HUES64 (cell line): ENCODE data around the gene SLC6A17.

ENCODE experiments used
- H3K27ac ChIP-seq: 2 replicates; pipeline ENCODE4 v1.7.0; 2013; ENCODE audit warnings: low read depth, low read length, inconsistent platforms
- H3K27me3 ChIP-seq: 2 replicates; pipeline ENCODE4 v1.6.1; 2013; ENCODE audit warnings: mild to moderate bottlenecking, low read length; ENCODE audit not compliant: insufficient read depth
- H3K36me3 ChIP-seq: 2 replicates; pipeline ENCODE4 v1.6.1; 2013; ENCODE audit warnings: mild to moderate bottlenecking, low read length; ENCODE audit not compliant: insufficient read depth
- H3K4me1 ChIP-seq: 2 replicates; pipeline ENCODE4 v1.6.1; 2013; ENCODE audit warnings: mild to moderate bottlenecking, low read length, moderate library complexity; ENCODE audit not compliant: insufficient read depth
- H3K4me3 ChIP-seq: 2 replicates; pipeline ENCODE4 v1.5.1; 2013; ENCODE audit warnings: mild to moderate bottlenecking, low read length, moderate library complexity
- H3K9ac ChIP-seq: 2 replicates; pipeline ENCODE4 v1.6.1; 2013; ENCODE audit warnings: mild to moderate bottlenecking, low read depth, low read length
- H3K9me3 ChIP-seq: 2 replicates; pipeline ENCODE4 v1.6.1; 2013; ENCODE audit warnings: low read depth, low read length; ENCODE audit not compliant: insufficient read depth
- WGBS: fragments of 150-250, 120-280 bp; methylation state at CpG from one replicate; pipeline ENCODE4 v1.1.7; 2013; ENCODE audit warnings: missing lambda C conversion rate; 5-methylcytosine and 5-hydroxymethylcytosine counted together

The SLC6A17 gene

DNA sequence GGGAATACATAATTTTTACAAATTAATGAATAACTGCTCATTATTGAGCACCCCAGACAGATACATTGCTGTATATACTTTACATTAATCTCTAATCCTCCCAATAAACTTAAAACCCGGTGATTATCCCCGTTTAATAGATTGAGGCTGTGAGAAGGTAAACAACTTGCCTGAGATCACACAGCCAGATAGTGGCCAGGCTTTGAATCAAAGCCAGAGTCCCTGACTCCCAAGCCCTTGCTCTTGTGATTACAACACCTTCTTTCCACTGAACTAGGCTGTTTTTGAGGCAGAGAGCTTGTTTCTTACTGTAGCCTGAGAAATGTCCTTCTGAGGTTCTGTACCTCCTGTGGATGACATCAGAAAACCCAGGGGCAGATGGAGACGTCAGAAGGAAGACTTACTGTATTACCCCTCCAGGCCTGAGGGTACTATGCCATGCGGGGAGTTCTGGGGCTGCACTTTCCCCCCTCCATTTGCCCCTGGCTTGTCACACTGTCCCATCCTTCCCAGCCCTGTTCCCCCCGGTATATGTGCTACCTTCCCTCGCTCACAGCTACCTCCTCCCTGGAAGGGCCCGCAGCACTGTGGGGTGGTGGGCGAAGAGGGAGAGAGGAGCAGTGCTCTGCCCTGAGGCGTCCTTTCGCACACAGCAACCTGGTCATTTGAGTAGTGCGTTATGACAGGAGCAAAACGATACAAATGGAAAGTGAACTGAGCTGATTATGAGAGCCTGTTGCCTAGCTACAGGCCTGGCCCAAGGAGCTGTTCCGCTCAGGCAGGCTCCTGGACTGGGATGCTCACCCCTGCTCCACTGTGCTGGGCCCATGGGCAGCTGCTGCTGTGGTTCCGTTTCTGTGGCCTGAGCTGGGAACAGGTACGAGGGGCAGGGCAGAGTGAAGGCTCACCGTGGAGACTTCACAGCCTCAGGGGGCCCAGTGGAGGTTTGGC is 64.4 kb downstream of the SLC6A17 start:
- Histone ChIP-seq H3K27me3 (peaks cover 29% of the 10 kb centered on the region), H3K9ac (no peak overlapping the region), H3K27ac (no peak overlapping the region), H3K4me1 (peaks cover 14% of the 10 kb centered on the region), H3K36me3 (no peaks in the 10 kb centered on the region), H3K9me3 (no peaks in the 10 kb centered on the region), H3K4me3 (no peak overlapping the region)
- WGBS, result 90% methylated on average over 16 of the region's 16 CpGs

DNA sequence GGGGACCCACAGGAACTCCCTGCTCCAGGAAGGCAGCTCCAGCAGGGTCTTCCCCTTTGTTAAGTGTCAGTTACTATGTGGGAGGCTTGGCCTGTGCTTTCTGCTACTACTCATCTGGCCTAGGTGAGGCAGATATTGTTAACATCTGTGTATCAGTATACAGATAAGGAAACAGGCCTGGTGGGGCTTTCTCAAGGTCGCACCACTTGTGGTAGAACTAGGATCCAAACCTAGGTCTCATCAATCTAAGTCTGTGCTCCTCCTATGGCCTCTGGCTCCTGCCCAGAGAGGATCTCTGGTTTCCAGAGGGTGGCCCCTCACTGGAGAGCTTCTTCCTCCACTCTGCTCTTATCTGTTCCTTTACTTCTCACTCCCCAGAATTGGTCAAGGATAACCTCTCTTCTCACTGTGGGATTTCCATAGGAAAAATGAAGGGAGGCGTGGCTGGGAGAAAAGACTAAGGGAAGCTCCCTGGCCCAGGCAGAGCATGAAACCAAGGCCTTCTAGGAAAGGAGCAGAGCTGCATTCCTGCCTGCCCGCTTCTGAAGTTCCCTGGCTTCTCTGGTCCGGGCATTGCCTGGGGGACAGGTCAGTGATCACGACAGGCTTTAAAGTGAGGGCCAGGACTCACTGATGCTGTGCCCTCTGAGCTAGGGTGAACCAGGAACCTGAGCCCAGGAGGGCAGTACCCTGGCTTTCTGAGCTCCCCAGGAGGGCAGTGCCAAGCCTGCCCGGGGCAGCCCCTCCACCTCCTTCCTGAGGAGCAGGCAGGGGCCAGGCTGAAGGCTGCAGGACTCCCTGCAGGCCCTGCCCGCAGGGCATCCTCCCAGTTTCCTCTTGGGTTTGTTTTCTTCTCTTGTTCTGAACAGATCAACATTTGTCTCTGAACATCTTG is 65.6 kb downstream of the SLC6A17 start:
- H3K36me3 ChIP-seq, result no peaks in the 10 kb centered on the region
- no peak overlapping the region for H3K4me3 ChIP-seq
- no peaks in the 10 kb centered on the region for H3K9me3 ChIP-seq
- H3K9ac ChIP-seq, result no peak overlapping the region
- peaks cover 25% of the 10 kb centered on the region for H3K27me3 ChIP-seq
- no peak overlapping the region for H3K27ac ChIP-seq
- WGBS, result 90% methylated on average over 7 of the region's 7 CpGs
- peaks cover 14% of the 10 kb centered on the region for H3K4me1 ChIP-seq

DNA sequence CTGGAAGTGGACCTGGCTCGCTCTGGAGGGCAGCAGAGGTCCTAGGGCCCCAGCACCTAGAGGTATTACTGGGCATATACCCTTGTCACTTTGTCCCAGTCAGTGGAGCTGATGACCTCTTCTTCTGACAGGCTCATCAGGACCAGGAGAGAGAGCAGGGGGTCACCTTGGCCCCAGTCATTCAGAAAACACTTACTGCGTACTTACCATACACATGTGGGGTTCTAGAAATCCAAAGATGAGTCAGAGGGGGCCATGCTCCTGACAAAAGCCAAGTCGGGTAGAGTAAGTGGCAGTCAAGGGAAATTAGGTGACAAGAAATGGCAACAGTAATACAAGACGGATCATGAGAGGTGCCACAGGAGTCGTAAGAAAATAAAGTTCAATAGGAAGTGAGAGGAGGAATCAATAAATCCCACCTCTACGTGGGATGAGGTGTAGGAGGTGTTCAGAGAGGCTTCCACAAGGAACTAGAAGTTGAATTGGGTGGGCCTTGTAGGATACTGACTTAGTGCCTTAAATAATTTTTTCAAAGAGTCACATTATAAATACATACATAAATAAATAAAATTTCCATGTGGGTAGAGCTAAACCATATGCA is 66.7 kb downstream of the SLC6A17 start:
- Histone ChIP-seq H3K27me3 (peaks cover 14% of the 10 kb centered on the region), H3K4me1 (peaks cover 14% of the 10 kb centered on the region), H3K4me3 (no peak overlapping the region), H3K9ac (no peak overlapping the region), H3K9me3 (no peaks in the 10 kb centered on the region), H3K27ac (no peak overlapping the region), H3K36me3 (no peaks in the 10 kb centered on the region)
- WGBS, result 93% methylated on average over 6 of the region's 6 CpGs

DNA sequence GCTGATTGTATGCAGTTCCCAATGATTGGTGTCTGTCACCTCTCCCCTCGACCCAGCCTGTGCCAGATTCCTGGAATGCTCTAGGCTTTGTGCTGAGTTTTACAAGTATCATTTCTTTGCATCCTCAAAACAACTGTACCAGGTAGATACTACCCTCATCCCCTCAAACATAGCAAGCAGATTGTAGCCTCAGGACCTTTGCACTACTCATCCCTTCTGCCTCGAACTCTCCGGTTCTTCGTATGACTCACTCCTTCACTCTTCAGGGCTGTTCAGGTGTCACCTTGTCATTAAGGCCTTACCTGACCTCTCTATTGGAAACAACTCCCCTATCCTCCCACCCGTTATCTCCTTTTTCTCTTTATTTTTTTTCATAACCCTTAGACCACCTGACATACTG is 67.8 kb downstream of the SLC6A17 start:
- Histone ChIP-seq H3K36me3 (no peaks in the 10 kb centered on the region), H3K9me3 (no peaks in the 10 kb centered on the region), H3K27ac (no peak overlapping the region), H3K4me1 (peaks cover 5% of the 10 kb centered on the region; the same call in 1 of the 2 replicates), H3K9ac (no peak overlapping the region), H3K4me3 (no peak overlapping the region), H3K27me3 (peaks cover 3% of the 10 kb centered on the region; the same call in 1 of the 2 replicates)
- 87% methylated on average over 5 of the region's 5 CpGs for WGBS

DNA sequence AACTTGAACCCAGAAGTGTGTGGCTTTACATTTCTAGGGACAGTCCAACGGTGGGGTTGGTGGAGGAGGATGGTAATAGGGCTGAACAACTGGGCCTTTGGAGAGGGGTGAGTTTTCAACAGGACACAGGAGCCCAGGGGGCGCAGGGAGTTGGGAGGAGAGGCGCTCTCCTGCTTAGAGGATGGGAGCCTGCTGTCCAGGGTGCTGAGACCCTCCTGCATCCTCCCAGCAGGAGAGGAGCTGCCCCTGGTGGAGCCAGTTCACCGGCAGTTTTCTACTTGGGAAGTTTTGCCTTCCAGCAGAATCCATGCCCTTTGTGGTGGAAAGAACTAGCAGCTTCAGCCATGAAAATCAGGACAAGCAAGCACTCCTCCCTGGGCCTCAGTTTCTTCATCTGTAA is 68.4 kb downstream of the SLC6A17 start:
- H3K36me3 ChIP-seq, result no peaks in the 10 kb centered on the region
- peaks cover under 1% of the 10 kb centered on the region; the same call in 1 of the 2 replicates for H3K27me3 ChIP-seq
- H3K27ac ChIP-seq, result no peak overlapping the region
- H3K9ac ChIP-seq, result no peak overlapping the region
- no peak overlapping the region for H3K4me3 ChIP-seq
- H3K4me1 ChIP-seq, result no peaks in the 10 kb centered on the region
- 62% methylated on average over 4 of the region's 4 CpGs for WGBS
- H3K9me3 ChIP-seq, result no peaks in the 10 kb centered on the region

DNA sequence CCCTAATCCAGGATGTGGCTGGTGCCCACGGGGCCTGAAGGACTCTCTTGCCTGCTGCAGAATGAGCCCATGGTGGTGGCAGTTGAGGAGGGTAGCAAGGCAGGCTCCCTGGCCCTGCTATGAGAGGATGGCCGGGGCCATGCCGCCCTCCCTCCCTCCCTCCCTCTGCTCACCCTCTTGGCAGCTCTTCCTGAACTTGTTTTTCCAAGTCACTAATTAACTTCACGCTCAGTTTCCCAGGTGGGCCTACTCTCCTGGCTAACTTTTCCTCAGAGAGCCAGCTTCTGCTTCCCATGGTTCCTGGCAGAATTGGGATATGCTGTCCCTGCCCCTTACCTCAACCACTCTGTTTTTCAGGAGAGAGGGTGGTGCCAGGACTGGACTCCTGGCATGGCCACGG is 70.0 kb downstream of the SLC6A17 start:
- H3K27me3 ChIP-seq, result no peaks in the 10 kb centered on the region
- no peak overlapping the region for H3K4me3 ChIP-seq
- H3K9ac ChIP-seq, result no peak overlapping the region
- H3K9me3 ChIP-seq, result no peaks in the 10 kb centered on the region
- no peaks in the 10 kb centered on the region for H3K4me1 ChIP-seq
- peaks cover 3% of the 10 kb centered on the region; the same call in 1 of the 2 replicates for H3K36me3 ChIP-seq
- 88% methylated on average over 5 of the region's 5 CpGs for WGBS
- no peak overlapping the region for H3K27ac ChIP-seq

DNA sequence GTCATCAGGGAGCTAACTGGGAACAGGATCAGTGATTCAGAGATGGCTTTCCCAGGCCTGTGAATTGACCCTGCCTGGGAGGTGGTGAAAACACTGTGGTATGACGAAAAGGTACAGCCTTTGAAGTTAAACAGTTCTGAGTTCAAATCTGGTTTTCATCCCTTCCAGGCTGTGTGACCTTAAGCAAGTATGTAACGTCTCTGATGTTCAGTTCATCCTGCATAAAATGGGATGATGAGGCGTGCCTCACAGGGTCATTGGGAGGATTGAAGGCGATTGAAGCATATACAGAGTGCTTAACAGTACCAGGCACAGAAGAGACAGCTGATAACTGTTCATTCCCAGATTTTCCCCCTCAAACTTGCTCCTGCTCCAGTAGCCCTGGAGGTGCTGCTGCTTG is 70.8 kb downstream of the SLC6A17 start:
- Histone ChIP-seq H3K4me1 (no peaks in the 10 kb centered on the region), H3K27ac (no peak overlapping the region), H3K36me3 (peaks cover 3% of the 10 kb centered on the region; the same call in 1 of the 2 replicates), H3K9me3 (no peaks in the 10 kb centered on the region), H3K27me3 (no peaks in the 10 kb centered on the region), H3K4me3 (no peak overlapping the region), H3K9ac (no peak overlapping the region)
- WGBS, result 93% methylated on average over 4 of the region's 4 CpGs

DNA sequence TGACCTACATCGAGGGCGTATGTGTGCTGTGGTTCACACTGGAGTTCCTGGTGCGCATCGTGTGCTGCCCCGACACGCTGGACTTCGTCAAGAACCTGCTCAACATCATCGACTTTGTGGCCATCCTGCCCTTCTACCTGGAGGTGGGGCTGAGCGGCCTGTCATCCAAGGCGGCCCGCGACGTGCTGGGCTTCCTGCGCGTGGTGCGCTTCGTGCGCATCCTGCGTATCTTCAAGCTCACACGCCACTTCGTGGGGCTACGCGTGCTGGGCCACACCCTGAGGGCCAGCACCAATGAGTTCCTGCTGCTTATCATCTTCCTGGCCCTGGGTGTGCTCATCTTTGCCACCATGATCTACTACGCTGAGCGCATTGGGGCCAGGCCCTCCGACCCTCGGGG is 72.8 kb downstream of the SLC6A17 start:
- H3K9me3 ChIP-seq, result no peaks in the 10 kb centered on the region
- no peak overlapping the region for H3K9ac ChIP-seq
- H3K4me1 ChIP-seq, result no peaks in the 10 kb centered on the region
- no peaks in the 10 kb centered on the region for H3K27me3 ChIP-seq
- H3K36me3 ChIP-seq, result peaks cover 3% of the 10 kb centered on the region; the same call in 1 of the 2 replicates
- no peak overlapping the region for H3K27ac ChIP-seq
- H3K4me3 ChIP-seq, result no peak overlapping the region
- 97% methylated on average over 27 of the region's 27 CpGs for WGBS

DNA sequence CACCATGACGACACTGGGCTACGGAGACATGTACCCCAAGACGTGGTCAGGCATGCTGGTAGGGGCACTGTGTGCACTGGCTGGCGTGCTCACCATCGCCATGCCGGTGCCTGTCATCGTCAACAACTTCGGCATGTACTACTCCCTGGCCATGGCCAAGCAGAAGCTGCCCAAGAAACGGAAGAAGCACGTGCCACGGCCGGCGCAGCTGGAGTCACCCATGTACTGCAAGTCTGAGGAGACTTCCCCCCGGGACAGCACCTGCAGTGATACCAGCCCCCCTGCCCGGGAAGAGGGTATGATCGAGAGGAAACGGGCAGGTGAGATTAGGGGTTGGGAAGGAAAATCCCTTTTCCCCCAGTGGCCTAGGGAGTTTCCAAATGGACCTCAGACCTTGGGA is 73.3 kb downstream of the SLC6A17 start:
- 96% methylated on average over 17 of the region's 17 CpGs for WGBS
- peaks cover 3% of the 10 kb centered on the region; the same call in 1 of the 2 replicates for H3K36me3 ChIP-seq

DNA sequence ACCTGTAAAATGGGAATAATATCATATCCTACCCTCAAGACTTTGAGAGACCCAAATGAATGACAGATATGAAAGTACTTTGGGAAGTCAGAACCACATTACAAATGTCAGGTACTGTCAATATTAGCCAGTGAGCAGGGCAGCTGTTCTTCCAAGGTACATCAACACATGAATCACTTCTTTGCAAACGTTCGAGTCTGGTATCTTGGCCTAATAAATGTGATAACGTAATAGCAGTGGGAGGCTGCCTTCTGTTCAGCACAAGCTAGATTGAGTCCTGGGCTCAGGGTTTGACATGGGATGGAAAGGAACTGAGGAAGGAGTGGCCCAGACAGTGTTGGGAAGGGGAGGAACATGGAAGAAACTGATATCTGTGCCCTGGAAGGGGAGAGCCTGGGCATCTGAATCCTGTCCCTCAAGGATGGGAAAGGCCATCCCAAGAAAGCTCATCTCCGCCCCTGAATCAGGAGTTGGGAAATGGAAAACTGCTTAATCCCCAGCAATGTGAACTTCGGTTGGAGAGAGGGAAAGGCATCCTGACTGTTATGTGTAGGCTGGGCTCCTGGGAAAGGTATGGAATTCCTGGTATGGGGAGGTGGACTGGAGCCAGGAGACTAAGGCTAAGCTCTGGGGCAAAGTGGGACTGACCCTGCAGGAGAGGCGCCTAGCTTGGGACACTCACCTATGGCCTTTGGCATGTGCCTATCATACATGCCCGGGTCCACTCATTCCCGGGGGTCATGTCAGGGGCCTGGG is 74.1 kb downstream of the SLC6A17 start:
- WGBS, result 91% methylated on average over 8 of the region's 8 CpGs
- peaks cover 3% of the 10 kb centered on the region; the same call in 1 of the 2 replicates for H3K36me3 ChIP-seq
- H3K27ac ChIP-seq, result no peak overlapping the region
- no peak overlapping the region for H3K9ac ChIP-seq
- no peaks in the 10 kb centered on the region for H3K27me3 ChIP-seq
- no peaks in the 10 kb centered on the region for H3K4me1 ChIP-seq
- no peaks in the 10 kb centered on the region for H3K9me3 ChIP-seq
- H3K4me3 ChIP-seq, result no peak overlapping the region

More for the DNA sequence above, 73.3 kb downstream of the SLC6A17 start:
- Histone ChIP-seq H3K9ac (no peak overlapping the region), H3K9me3 (no peaks in the 10 kb centered on the region), H3K4me3 (no peak overlapping the region), H3K27me3 (no peaks in the 10 kb centered on the region), H3K27ac (no peak overlapping the region), H3K4me1 (no peaks in the 10 kb centered on the region)
